ENCODE data around the gene ZBTB7C. TPM values are rescaled to one million over a fixed set of nuclear protein-coding genes. Genes with fewer than 3 reads are reported as not detected.

ZBTB7C gene
- total RNA-seq, 1 donor from 2014 or later, result 15.0 TPM

DNA sequence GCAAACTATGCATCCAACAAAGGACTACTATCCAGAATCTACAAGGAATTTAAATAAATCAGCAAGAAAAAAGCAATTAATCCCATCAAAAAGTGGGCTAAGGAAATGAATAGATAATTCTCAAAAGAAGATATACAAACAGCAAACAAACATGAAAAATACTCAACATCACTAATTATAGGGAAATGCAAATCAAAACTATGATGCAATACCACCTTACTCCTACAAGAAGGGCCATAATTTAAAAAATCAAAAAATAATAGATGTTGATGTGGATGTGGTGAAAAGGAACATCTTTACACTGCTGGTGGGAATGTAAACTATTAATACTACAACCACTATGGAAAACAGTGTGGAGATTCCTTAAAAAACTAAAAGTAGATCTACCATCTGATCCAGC lies 164.7 kb downstream of the ZBTB7C start:
- DNase-seq (no peak), ATAC-seq (no peak)
- intact Hi-C loops (cut with DNase I), result no loop called here
- H3K9me3 ChIP-seq, result no peaks in the 10 kb centered on the region
- H3K4me3 ChIP-seq, result no peak overlapping the region
- H3K27me3 ChIP-seq (ENCODE audit: low read depth), result no peaks in the 10 kb centered on the region
- TF ChIP-seq CTCF (IDR thresholded peaks at IDR 0.05), result no peak
- H3K36me3 ChIP-seq, result no peaks in the 10 kb centered on the region
- H3K4me1 ChIP-seq, result no peaks in the 10 kb centered on the region
- no peak overlapping the region for H3K27ac ChIP-seq

GRCh38 chr18:48238636-48239035 lies 170.5 kb downstream of the ZBTB7C start:
- no peaks in the 10 kb centered on the region for H3K36me3 ChIP-seq
- H3K4me3 ChIP-seq, result no peak overlapping the region
- no peaks in the 10 kb centered on the region for H3K9me3 ChIP-seq
- no peaks in the 10 kb centered on the region for H3K27me3 ChIP-seq (ENCODE audit: low read depth)
- H3K4me1 ChIP-seq, result no peaks in the 10 kb centered on the region
- intact Hi-C loops (cut with DNase I), result loop anchor here (10.0 kb wide), 1 partner anchor 334 kb away; no protein-coding TSS in a partner anchor
- no peak for ATAC-seq
- no peak overlapping the region for H3K27ac ChIP-seq
- TF ChIP-seq CTCF (IDR thresholded peaks at IDR 0.05), result no peak
- DNase-seq, result no peak

- H3K27me3 ChIP-seq (ENCODE audit: low read depth), result no peaks in the 10 kb centered on the region
These were observed 171.0 kb downstream of the ZBTB7C start for GRCh38 chr18:48238206-48238605.

DNA sequence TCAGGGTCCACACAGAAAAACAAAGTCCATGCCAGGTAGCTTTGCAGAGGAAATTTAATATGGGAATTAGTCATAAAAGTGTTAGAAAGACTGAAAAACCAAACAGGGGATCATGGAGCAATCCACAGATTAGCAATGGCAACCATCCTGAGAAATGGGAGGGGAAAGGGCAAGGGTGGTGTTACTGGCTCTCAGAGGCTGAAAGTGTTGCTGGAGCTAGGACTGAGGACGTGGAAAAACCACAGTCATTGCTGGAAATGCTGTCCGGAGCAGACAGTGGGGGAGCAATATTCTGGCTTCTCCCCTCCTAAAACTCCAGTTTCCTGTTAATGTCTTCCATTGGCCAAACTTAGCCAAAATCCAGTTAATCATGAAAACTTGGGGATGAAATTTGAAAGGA lies 172.4 kb downstream of the ZBTB7C start:
- ATAC-seq, result no peak

More at GRCh38 chr18:48238206-48238605, 171.0 kb downstream of the ZBTB7C start:
- Histone ChIP-seq H3K4me1 (no peaks in the 10 kb centered on the region), H3K4me3 (no peak overlapping the region), H3K9me3 (no peaks in the 10 kb centered on the region), H3K36me3 (no peaks in the 10 kb centered on the region), H3K27ac (no peak overlapping the region)
- TF ChIP-seq CTCF (IDR thresholded peaks at IDR 0.05), result no peak
- ATAC-seq, result no peak
- no peak for DNase-seq
- intact Hi-C loops (cut with DNase I), result loop anchor here (10.0 kb wide), 1 partner anchor 333 kb away; no protein-coding TSS in a partner anchor

GRCh38 chr18:48230467-48231113 lies 178.6 kb downstream of the ZBTB7C start:
- DNase-seq (peak; percentile 79), ATAC-seq (peak; percentile 82 to 86)
- Histone ChIP-seq H3K4me3 (no peak overlapping the region), H3K36me3 (no peaks in the 10 kb centered on the region), H3K27ac (no peak overlapping the region), H3K4me1 (peaks cover 43% of the 10 kb centered on the region), H3K9me3 (no peaks in the 10 kb centered on the region), H3K27me3 (ENCODE audit: low read depth) (no peaks in the 10 kb centered on the region)
- intact Hi-C loops (cut with DNase I), result loop anchor here (10.0 kb wide), 1 partner anchor 326 kb away; no protein-coding TSS in a partner anchor
- TF ChIP-seq CTCF (IDR thresholded peaks at IDR 0.05), result peak; percentile 48

More for the DNA sequence above, 172.4 kb downstream of the ZBTB7C start:
- no peaks in the 10 kb centered on the region for H3K27me3 ChIP-seq (ENCODE audit: low read depth)
- H3K4me3 ChIP-seq, result no peak overlapping the region
- intact Hi-C loops (cut with DNase I), result loop anchor here (10.0 kb wide), 1 partner anchor 332 kb away; no protein-coding TSS in a partner anchor
- no peaks in the 10 kb centered on the region for H3K4me1 ChIP-seq
- DNase-seq, result no peak
- TF ChIP-seq CTCF (IDR thresholded peaks at IDR 0.05), result no peak
- no peak overlapping the region for H3K27ac ChIP-seq
- no peaks in the 10 kb centered on the region for H3K36me3 ChIP-seq
- no peaks in the 10 kb centered on the region for H3K9me3 ChIP-seq

All from lower lobe of right lung (tissue), 2 donors.